Subcutaneous adipose tissue (tissue), 4 donors: ENCODE data around the gene DDR2. TPM values are rescaled to one million over a fixed set of nuclear protein-coding genes. Genes with fewer than 3 reads are reported as not detected.

Source experiments
- total RNA-seq, 4 donors: library from RNA; depleted of rRNA; stranded (reverse); fragments of >200 nt; gene quantifications; one replicate each; pipeline ENCODE4 v1.1.0, GENCODE V29; 2016
- TF ChIP-seq, protein P1 (sequence below): fragments of 450-650 bp; IDR thresholded peaks from one replicate; pipeline ENCODE4 v1.5.1; 2016; ENCODE audit warnings: low read depth, mild to moderate bottlenecking, control low read depth, antibody characterized with exemption, moderate library complexity

Gene DDR2
- 100 to 1,000 TPM in 3 of 4 donors, 10 to 100 TPM in 1; 98.7 to 258 (median 200) TPM for total RNA-seq

GRCh38 chr1:162632217-162632666, at the start of gene DDR2:
TSS of gene DDR2 (plus strand) at chr1:162632464. CDS start at chr1:162719064, 86,600 bp downstream.
- TF ChIP-seq, protein P1, sequence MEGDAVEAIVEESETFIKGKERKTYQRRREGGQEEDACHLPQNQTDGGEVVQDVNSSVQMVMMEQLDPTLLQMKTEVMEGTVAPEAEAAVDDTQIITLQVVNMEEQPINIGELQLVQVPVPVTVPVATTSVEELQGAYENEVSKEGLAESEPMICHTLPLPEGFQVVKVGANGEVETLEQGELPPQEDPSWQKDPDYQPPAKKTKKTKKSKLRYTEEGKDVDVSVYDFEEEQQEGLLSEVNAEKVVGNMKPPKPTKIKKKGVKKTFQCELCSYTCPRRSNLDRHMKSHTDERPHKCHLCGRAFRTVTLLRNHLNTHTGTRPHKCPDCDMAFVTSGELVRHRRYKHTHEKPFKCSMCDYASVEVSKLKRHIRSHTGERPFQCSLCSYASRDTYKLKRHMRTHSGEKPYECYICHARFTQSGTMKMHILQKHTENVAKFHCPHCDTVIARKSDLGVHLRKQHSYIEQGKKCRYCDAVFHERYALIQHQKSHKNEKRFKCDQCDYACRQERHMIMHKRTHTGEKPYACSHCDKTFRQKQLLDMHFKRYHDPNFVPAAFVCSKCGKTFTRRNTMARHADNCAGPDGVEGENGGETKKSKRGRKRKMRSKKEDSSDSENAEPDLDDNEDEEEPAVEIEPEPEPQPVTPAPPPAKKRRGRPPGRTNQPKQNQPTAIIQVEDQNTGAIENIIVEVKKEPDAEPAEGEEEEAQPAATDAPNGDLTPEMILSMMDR = no peak

DNA sequence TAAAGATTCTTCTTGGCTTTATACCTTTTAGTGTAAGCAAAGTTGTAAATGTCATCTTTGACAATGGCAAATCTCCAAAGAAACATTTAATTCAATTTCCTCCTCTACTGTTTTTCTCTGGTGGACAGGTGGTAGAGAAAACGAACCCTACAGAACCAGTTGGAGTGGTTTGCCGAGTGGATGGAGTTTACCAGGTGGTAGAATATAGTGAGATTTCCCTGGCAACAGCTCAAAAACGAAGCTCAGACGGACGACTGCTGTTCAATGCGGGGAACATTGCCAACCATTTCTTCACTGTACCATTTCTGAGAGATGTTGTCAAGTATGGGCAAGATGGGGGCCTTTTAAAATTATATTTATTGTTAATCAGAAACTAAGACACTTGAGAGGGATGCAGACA, 44.9 kb upstream of the DDR2 start:
- TF ChIP-seq, protein P1 = no peak

DNA sequence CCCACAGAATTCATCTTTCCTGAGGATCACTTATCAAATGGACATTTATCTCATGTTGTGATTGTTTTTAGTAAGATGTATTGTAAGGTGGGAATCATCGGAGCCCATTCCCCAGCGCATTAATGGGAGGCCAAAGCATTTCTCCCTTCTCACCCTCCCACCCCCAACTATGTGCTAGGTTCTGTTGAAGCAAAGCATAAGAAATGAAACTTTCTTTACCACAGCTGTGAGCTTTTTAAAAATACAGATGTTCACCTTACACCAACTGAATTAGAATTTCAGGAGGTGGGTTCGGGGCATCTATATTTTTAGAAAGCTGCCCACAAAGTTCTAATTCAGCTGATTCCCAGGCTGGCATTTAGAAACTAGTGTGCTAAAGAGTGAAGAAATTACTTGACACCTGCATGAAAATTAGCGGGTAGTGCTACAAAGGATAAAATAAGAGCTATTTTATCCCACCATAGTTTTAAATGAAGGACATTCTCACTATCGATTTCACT, 44.5 kb upstream of the DDR2 start:
- TF ChIP-seq, protein P1 = no peak

- TF ChIP-seq, protein P1 = no peak
Measured at GRCh38 chr1:162590101-162590500, 42.2 kb upstream of the DDR2 start.

GRCh38 chr1:162590686-162591085, 41.6 kb upstream of the DDR2 start:
- TF ChIP-seq, protein P1 = no peak

- TF ChIP-seq, protein P1 = no peak
Measured at GRCh38 chr1:162596514-162597170, 35.6 kb upstream of the DDR2 start.

DNA sequence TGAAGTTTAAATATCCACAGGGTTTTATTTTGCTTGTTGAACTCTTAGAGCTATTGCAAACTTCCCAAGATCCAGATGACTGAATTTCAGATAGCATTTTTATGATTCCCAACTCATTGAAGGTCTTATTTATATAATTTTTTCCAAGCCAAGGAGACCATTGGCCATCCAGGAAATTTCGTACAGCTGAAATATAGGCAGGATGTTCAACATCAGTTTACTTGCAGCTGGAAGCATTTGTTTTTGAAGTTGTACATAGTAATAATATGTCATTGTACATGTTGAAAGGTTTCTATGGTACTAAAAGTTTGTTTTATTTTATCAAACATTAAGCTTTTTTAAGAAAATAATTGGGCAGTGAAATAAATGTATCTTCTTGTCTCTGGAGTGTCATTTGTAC, 32.8 kb upstream of the DDR2 start:
- TF ChIP-seq, protein P1 = no peak
